GM18873 (cell line): ENCODE measurements around the gene ICE2.

Experiments
- ATAC-seq: cut with Tn5 transposase; IDR thresholded peaks from one replicate; pipeline ENCODE4 v1.9.1; 2021; ENCODE audit warnings: mild to moderate bottlenecking, moderate library complexity, moderate number of reproducible peaks; ENCODE audit not compliant: unreplicated experiment, low FRiP score

ICE2 gene

GRCh38 chr15:60458721-60459120, 20.2 kb downstream of the ICE2 start:
- ATAC-seq: no peak

- ATAC-seq: no peak
Observed at GRCh38 chr15:60457985-60458384, 21.0 kb downstream of the ICE2 start.

GRCh38 chr15:60454824-60455223, 24.1 kb downstream of the ICE2 start:
- ATAC-seq: no peak

DNA sequence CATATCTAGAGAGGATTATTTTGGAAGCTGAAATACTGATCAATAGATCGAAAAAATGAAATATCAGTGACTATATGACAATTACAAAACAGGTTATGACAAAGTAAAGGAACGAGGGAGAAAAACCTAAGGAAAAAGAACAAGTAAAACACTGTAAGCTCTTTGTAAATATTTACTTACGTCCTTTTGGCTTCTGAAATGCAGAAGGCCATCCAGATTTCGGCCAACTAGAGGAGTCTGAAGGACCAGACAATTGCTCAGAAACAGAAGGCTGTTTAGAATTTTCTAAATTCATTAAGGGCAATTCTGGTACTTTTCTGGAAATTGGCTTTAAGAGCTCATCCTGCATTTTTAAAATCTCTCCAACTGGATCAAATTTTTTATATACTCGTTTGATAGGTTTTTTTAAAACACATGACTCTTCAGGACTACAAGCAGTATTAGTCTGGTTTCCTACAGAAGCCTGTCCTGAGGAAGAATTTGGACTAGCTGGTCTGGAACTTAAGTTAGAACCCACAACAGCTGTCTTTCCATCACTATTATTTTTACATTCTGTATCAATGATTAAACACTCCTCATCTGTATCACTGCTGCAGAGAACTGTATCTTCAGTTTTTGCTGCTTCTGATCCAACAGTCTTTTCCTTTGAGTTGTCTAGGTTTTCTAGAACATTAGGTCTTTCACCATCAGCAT, 30.1 kb downstream of the ICE2 start:
- ATAC-seq: no peak

GRCh38 chr15:60444289-60444912, 34.5 kb downstream of the ICE2 start:
- no peak for ATAC-seq

DNA sequence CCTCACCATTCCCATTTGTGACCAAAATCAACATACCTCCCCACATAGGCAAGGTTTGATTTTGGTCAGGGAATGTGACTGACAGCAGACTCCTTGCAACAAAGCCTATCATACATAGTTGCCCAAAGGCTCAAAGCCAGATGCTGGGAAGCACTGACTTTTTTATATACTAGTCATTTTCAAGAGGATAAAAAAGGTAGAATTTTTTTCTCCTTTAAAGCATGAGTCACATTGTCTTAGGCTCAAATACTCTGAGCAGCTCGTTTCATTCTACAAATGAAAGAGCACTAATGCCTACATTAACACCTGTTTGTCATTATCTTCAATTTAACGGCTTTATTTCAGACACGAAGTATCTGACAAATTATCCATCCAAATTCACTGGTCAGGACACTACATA, 36.2 kb downstream of the ICE2 start:
- no peak for ATAC-seq

DNA sequence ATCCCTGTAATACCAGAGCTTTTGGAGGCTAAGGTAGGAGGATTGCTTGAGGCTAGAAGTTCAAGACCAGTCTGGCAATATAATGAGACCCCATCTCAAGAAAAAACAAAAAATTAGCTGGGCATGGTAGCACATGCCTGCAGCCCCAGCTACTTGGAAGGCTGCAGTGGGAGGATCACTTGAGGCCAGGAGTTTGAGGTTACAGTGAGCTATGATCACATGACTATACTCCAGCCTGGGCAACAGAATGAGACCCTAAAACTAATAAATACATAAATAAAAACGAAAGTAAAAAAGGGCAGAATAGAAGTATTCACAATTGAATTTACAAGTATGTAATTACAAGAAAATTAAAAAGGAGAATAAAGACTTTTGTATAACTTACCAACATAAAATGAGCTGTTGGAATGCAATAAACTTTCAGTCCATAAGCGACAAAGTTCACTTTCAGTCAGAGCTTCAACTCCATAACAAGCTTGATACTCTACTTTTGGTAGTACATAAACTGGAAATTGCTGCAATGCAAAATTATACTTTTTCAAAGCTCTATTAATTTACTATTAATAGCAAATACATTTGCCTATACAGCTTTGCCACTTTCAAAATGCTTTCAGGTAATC, 36.8 kb downstream of the ICE2 start:
- no peak for ATAC-seq

GRCh38 chr15:60441331-60441730, 37.6 kb downstream of the ICE2 start:
- ATAC-seq: no peak

DNA sequence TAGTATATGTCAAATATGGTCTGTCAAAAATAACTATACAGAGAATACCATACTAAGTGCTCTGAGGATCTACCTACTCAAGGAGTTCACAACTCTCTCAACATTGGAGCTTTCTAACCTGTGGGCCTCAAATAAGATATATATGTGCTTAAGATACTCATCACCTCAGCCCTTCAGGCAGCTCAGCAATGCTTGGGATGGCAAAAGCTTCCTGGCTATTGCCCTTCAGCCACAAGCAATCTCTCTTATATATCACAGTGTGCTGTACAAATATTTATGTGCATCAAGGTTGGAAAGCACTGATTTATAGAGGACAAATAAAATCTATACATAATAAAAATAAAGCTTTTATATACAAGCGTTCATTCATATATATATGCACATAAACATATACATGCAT, 40.3 kb downstream of the ICE2 start:
- no peak for ATAC-seq

- no peak for ATAC-seq
Observed at GRCh38 chr15:60428935-60429334, 50.0 kb downstream of the ICE2 start.

- no peak for ATAC-seq
Observed at GRCh38 chr15:60426870-60427508, 52.0 kb downstream of the ICE2 start.

- ATAC-seq: no peak
Observed at GRCh38 chr15:60425461-60425860, 53.5 kb downstream of the ICE2 start.

- ATAC-seq: no peak
Observed at GRCh38 chr15:60424006-60424405, 54.9 kb downstream of the ICE2 start.

DNA sequence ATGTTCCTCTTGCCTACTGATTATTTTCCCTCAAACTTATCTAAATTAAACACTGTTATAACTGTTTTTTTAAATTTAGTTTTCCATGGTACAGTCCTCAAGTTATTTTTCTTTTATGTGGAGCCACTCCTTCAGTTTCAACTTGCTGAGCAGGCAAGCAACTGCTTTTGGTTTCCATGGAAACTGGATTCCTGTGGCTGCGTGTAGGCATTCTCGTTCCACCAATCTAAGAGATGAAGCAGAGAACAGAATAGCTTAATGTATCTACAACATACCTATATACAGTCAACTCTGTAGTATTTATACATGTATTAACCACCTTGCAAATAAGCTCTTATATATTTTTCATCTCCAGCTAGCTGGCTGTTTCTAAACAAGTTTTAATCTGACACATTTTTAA, 55.4 kb downstream of the ICE2 start:
- ATAC-seq: no peak

DNA sequence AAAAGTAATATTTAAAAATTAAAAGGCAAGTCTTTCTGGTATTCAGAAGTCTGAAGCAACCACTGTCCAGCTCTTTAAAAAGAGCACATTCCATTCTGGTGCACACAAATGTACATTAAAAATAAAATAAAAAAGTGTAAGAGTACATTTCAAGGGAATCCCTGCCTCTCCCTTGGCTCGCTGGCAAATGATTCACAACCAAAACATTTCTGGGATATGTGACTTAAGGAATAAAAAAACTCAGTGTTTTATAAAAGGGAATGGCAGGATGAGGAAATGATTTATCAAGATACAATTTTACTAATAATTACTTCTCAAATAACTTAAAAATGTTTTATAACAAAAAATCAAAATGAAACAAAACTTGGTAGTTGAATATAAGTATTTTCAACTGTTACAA, 57.4 kb downstream of the ICE2 start:
- ATAC-seq: no peak

DNA sequence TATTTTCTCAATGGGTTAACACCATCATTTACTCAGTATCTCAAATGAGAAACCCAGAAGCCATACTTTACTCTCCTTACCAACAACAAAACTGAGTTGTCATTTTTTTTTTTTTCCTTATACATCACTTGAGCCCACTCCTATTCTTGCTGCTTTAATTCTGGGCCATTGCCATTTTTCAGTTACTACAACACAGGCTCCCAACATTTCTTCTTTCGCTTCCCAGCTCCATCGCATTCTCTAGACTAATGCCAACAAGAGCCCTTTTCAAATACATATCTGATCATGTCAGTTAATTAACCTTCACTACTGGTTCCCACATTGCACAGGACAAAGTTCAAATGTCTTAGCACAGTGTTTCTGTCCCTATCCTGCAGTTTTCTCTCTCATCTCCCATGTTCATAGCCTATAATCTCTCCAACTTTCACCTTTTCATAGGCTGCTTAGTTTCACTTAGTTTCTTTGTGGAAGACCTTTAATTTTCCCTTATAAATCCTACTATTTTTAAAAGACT, 58.7 kb downstream of the ICE2 start:
- ATAC-seq: no peak

- no peak for ATAC-seq
Observed at GRCh38 chr15:60419753-60420152, 59.2 kb downstream of the ICE2 start.

DNA sequence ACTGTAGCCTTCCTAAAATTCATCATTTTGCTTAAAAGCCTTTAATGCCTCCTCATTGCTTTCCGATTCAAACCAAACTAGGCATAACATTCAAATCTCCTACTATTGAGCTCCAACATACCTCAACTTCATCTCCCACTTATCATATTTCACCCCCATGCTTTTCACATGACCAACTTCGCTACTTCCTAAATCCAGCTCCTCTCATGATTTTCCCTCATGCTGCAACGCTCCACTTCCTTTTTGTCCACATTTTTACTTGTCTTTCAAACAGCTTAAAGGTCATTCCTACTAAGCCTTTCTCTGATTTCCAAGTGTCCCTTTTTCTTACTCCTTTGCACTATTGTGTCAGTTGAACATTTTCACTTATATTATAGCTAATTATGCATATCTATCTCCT, 60.8 kb downstream of the ICE2 start:
- no peak for ATAC-seq

- no peak for ATAC-seq
Observed at GRCh38 chr15:60417112-60417511, 61.8 kb downstream of the ICE2 start.

DNA sequence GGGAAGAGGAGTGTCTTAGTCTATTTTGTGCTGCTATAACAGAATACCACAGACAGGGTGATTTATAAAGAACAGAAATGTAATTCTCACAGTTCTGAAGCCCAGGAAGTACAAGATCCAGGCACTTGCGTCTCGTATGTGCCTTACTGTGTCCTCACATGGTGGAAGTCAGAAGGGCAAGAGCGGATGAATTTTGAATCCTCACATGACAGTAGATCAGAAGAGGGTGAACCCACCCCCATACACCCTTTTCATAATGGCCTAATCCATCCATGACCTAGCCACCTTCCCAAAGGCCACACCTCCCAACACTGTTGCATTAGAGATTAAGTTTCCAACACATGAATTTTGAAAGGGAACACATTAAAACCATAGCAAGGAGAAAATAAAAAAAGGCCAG, 62.5 kb downstream of the ICE2 start:
- ATAC-seq: no peak

DNA sequence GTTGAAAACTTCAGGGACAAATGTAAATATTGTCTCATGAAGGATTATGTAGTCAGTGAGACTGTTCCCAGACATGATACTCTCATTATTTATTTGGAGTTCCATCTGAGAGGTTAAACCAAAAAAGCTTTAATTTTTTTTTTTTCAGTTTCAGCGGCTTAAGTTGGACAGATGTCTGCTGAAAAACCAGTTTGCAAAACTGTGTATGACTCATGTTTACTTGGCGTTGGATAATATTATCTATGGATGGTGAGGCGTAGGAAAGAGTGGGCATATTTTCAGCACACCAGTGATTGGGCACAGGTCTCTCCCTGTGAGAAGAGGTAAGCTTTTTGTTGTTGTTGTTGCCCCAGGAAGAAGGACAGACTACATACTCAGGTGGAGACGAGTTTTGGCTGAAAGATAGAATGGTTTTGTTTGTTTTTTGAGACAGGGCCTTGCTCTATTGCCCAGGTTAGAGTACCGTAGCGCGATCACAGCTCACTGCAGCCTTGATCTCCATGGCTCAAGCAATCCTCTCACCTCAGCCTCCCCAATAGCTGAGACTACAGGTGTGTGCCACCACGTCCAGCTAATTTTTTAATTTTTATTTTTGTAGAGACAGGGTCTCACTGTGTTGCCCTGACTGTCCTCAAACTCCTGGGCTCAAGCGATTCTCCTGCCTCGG, 64.8 kb downstream of the ICE2 start:
- ATAC-seq: no peak
